ENCODE measurements around the gene GMNN.

DNA sequence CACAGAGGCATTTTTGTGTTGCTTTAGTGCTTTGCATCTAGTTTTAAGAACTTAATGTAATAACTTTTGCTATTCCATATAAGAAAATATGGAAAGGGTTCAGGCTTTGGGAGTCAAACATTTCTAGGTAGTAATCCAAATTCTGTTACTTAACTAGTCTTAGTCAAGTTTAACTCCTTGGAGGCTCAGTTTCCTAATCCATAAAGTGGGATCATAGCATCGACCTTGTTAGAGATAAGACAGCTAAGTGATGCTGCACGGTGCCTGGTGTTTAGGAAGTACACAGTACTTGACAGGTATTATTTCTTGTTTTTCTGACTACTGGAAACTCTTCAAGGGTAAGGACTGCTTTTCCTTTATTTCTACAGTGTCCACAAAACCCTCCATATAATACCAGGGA is 48.4 kb downstream of the GMNN start:
- TF ChIP-seq CTCF (IDR thresholded peaks at IDR 0.05) (no peak), ATF3 (CRISPR knock-in tag; conservative IDR thresholded peaks at IDR 0.05) (no peak), ZNF121 (CRISPR knock-in tag; IDR thresholded peaks at IDR 0.05) (no peak), NR2C2 (CRISPR knock-in tag; IDR thresholded peaks at IDR 0.05) (no peak), SP1 (CRISPR knock-in tag; conservative IDR thresholded peaks at IDR 0.05) (no peak), RORB (CRISPR knock-in tag; IDR thresholded peaks at IDR 0.05) (no peak), E2F5 (CRISPR knock-in tag; IDR thresholded peaks at IDR 0.05) (no peak), NR1H2 (CRISPR knock-in tag; IDR thresholded peaks at IDR 0.05) (no peak), JUN (CRISPR knock-in tag; IDR thresholded peaks at IDR 0.05) (no peak)
- TF ChIP-seq, protein P1, sequence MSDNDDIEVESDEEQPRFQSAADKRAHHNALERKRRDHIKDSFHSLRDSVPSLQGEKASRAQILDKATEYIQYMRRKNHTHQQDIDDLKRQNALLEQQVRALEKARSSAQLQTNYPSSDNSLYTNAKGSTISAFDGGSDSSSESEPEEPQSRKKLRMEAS (CRISPR knock-in tag; IDR thresholded peaks at IDR 0.05): no peak
